Choroid plexus epithelial cell (primary cell): ENCODE measurements around the gene RBMX2.
"Not testable (repeated sequence)": the region's sequence is repeated elsewhere in the genome, so short reads cannot be mapped to it uniquely, and the experiment has no call there.

Source experiments
- DNase-seq: peaks from one replicate; pipeline ENCODE4 v3.0.0-alpha.2; 2010; ENCODE audit warnings: low read depth
- H3K4me3 ChIP-seq: 2 replicates; pipeline ENCODE4 v1.5.1; 2011; ENCODE audit warnings: low read depth, mild to moderate bottlenecking, control low read depth, low read length, moderate library complexity
- TF ChIP-seq, protein P1 (sequence below): conservative IDR thresholded peaks from 2 replicates; pipeline ENCODE4 v1.5.1; 2011; ENCODE audit warnings: low read depth, mild to moderate bottlenecking, control low read depth, inconsistent platforms, low read length, moderate library complexity

RBMX2 gene

GRCh38 chrX:130401415-130402207, at the start of gene RBMX2:
Gene RBMX2, plus strand, starts transcription at chrX:130401987. Its CDS starts 46 bp downstream, at chrX:130402033.
- TF ChIP-seq, protein P1, sequence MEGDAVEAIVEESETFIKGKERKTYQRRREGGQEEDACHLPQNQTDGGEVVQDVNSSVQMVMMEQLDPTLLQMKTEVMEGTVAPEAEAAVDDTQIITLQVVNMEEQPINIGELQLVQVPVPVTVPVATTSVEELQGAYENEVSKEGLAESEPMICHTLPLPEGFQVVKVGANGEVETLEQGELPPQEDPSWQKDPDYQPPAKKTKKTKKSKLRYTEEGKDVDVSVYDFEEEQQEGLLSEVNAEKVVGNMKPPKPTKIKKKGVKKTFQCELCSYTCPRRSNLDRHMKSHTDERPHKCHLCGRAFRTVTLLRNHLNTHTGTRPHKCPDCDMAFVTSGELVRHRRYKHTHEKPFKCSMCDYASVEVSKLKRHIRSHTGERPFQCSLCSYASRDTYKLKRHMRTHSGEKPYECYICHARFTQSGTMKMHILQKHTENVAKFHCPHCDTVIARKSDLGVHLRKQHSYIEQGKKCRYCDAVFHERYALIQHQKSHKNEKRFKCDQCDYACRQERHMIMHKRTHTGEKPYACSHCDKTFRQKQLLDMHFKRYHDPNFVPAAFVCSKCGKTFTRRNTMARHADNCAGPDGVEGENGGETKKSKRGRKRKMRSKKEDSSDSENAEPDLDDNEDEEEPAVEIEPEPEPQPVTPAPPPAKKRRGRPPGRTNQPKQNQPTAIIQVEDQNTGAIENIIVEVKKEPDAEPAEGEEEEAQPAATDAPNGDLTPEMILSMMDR: no peak
- H3K4me3 ChIP-seq: peak within 1 kb of the TSS; percentile 78
- peak; percentile 75 for DNase-seq

GRCh38 chrX:130352050-130352449, 49.7 kb upstream of the RBMX2 start:
- not testable (repeated sequence) for DNase-seq, H3K4me3 ChIP-seq

GRCh38 chrX:130376077-130376476, 25.7 kb upstream of the RBMX2 start:
- DNase-seq: no peak
- no peak overlapping the region for H3K4me3 ChIP-seq
- TF ChIP-seq, protein P1: no peak

DNA sequence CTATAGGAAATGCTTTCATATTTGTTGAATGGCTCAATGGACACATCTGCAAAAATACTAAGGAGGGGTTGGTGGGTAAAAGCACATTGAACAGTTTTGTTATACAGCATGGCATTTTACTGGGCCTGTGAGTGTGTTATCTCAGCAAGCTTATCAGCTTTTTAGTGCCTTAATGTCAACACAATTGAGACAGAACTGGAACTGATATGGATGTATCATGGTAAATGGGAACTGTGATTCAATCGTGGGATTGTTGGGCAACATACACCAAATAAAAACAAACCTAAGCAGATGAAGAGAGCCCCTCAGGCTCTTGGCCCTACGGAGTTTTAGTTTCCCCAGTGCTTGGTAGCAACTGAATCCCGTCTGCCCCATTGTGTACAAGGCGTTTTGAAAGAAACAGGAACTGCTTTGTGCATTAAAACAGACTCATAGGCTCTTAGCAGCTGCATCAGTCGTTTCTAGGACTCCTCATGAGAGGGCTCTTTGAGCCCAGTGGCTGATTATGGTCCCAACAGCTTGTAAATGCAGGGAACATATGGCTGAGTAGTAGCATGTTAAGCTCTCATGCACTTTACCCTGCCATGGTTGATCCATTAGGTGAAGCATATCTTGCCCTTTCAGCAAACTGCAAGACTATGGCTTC, 23.6 kb upstream of the RBMX2 start:
- no peak for DNase-seq
- H3K4me3 ChIP-seq: no peak overlapping the region
- TF ChIP-seq, protein P1: no peak

DNA sequence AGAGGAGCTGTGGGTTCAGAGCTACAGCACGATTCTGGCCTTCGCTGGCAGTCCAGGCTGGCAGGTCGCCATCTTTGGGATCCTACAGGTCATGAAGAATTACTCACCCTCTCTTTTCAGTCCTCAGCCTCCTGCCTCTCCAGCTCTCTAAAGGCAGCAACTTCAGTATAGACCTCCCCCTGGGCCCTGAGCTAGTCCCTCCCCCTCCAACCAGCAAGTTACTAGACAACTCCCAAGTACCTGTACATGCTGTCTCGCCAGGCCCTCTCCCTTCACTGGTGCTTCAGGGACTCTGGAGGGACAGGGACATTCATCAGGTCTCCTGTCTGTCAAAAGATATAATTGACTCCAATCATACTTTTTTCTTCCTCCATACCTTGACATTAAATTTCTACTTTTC, 16.3 kb upstream of the RBMX2 start, which contains the start of gene GPR119:
Gene GPR119, minus strand, starts transcription at position 155 of the 400 bp plus-strand sequence. CDS start 227 bp downstream, outside the sequence.
- no peak for DNase-seq
- H3K4me3 ChIP-seq: no peak within 1 kb of the TSS
- TF ChIP-seq, protein P1: no peak

DNA sequence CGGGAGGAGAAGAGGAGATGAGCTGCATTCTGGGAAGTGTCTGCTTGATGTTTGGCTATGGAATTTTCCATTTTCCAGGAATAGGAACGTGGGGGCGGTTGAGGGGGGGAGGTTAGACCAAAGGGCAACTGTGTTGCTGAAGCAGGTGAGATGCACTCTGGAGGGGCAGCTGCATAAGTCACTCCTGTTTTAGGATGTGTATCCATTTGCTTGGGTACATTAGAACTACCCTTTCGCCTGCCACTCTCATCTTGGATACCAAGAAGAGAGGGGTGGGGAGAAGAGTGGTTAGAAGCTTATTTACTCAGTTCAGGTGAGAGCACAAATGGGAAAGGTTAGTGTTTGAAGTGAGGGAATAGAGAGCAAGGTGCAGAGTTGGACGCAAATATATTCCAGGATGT, 15.4 kb upstream of the RBMX2 start:
- no peak overlapping the region for H3K4me3 ChIP-seq

GRCh38 chrX:130393451-130394074, 8.2 kb upstream of the RBMX2 start:
- no peak overlapping the region for H3K4me3 ChIP-seq
- DNase-seq: peak; percentile 62
- TF ChIP-seq, protein P1: peak; percentile 76

More for the DNA sequence above, 15.4 kb upstream of the RBMX2 start:
- TF ChIP-seq, protein P1: no peak
- no peak for DNase-seq
